Right kidney (tissue), 1 donor: Measurements from ENCODE around the gene DAPK2.

ENCODE experiments used
- DNase-seq: peaks from one replicate; pipeline ENCODE4 v3.0.0-alpha.2; 2016

Gene DAPK2

DNA sequence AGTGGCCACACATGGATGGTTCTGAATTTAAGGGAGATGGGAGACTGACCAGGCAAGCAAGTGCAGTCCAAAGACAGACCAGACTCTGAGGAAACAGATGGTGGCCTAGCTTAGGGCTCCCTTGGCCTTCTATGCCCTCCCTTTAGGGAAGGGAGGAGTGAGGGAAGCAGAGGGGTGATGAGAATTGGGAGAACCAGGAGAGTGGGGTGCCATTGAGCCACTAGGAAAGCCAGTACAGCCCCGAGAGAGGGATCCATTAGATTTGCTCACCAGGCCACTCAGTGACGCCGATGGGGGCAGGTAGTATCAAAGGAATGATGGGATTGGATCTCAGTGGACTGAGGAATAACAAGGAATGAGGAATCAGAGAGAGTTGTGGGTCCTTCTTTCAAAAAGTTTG lies 182.1 kb downstream of the DAPK2 start:
- no peak for DNase-seq

DNA sequence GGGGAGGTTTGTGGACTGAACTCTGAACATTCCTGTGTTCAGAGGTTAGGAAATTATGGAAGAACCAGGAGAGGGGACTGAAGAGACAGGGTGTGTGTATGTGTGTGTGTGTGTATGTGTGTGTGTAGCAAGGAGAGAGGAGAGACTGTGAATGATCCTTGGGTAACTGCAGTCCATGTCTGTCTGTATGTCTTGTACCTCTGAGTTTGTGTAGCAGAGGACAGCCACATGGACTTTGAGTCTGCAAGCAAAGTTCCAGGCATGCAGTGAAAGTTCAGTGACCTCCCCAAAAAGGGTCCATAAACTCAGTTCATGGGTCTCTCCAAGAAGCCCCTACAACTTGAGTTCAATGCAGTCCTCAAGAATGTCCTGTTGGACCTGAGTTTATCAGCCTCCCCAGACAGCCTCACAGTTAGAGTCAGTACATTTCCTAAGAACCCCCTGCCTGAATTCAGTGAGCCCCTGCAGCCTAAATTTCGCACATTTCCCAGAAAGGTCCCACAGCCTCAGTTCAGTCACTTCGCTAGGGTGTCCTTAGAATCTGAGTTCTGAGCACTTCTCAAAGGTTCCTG lies 184.3 kb downstream of the DAPK2 start:
- no peak for DNase-seq

DNA sequence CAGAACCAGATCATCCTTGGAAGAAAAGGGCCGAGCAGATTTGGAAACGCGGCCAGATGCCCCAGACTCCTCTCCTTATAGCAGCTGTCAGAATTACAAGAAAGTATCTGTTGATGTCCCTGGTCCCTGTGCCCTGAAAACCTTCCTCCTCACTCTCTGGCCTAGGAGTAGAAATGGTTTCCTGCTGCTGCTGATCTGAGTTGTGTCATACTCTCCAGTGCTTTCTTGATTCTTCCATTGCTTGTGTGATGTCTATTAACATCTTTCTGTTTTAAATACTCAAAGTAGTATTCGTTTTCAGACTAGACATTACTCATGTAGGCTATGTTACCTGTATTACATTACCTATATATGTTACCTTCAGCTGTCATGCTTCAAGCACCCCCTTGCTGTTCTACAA lies 185.7 kb downstream of the DAPK2 start:
- no peak for DNase-seq

DNA sequence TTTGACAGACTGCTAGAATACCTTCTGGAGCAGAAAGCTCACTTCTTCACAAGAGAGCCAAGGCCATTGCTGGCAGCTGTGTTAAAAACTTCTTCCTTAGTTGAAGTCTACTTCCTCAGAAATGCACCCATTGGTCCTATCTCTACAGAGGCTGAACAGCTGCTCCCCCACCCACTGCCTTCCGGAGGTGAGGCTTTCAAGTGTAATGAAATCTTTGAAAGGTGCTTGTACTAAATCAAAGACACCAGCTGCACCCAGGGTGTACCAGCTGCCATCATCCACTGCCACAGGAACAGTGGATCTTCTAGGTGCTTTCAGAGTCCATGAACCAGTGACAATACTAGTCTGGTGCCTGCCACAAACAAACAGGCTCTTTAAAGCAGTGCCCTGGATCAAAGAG lies 186.1 kb downstream of the DAPK2 start:
- no peak for DNase-seq

DNA sequence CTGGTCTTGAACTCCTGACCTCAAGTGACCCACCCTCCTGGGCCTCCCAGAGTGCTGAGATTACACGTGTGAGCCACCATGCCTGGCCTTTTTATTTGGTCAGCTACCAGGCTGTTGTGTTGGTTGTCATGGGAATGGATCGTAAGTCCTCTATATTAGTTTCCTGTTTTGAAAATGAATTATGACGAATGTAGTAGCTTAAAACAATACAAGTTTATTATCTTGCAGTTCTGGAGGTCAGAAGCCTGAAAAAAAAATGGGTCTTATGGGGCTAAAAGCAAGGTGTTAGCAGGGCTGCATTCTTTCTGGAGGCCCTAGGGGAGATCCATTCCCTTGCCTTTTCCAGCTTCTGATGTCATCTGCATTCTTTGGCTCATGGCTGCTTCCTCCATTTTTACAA lies 187.4 kb downstream of the DAPK2 start:
- no peak for DNase-seq

DNA sequence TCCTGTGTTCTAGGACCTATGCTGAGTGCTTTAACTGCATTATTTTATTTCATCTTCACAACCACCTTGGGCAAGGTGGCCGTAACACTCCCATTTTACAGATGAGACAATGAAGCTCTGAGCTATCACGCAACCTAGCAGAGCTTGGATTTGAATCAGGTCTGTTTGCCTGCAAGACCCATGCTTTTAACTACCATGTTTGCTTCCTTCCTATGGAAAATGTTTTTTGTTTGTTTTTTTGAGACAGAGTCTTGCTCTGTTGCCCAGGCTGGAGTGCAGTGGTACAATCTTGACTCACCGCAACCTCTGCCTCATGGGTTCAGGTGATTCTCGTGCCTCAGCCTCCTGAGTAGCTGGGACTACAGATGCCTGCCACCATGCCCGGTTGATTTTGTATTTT lies 187.8 kb downstream of the DAPK2 start:
- DNase-seq = no peak

DNA sequence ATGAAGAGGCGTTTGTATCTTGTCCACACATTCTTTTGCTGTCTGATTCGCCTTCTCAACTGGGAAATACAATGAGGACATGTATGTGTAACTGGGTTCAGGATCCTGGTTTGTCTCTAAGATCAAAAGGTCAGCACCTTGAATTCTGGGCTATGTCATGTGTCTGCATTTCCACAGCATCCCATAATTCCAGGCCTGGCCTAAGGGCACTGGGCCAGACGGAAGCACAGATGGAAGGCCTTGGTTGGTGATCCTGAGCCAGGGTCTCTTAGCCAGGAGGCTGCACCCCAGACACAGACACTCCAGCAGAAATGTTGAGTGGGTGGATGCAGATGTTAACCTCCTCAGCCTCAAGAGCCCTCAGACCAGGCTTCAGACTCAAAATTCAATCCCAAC lies 188.8 kb downstream of the DAPK2 start:
- DNase-seq = no peak
